Spleen (tissue), 7 donors: Measurements from ENCODE around the gene CEACAM5.

ENCODE experiments used
- POLR2A ChIP-seq, 3 donors: fragments of 450-650 bp; IDR thresholded peaks; one replicate each; pipeline ENCODE4 v1.5.1; 2017; ENCODE audit warnings: antibody characterized with exemption in 3 of 3, mild to moderate bottlenecking in 1 of 3
- POLR2AphosphoS5 ChIP-seq, 3 donors: sonication (generic); formaldehyde crosslinking; IDR thresholded peaks; one replicate each; pipeline ENCODE4 v1.5.1; 2017; ENCODE audit warnings: antibody characterized with exemption in 3 of 3
- TF ChIP-seq, protein P1 (sequence below), 11 experiments: fragments of 200-600 bp in 7 of 11; fragments of 450-650 bp in 4 of 11; sonication (generic) in 4 of 11; IDR thresholded peaks in 8 of 11; conservative IDR thresholded peaks in 3 of 11; 1 replicate in 7 of 11; 2 replicates in 4 of 11; pipeline versions ENCODE4 v1.4.0 to v1.8.0; 2016 to 2021; ENCODE audit warnings: antibody characterized with exemption in 11 of 11, inconsistent platforms in 4 of 11, mild to moderate bottlenecking in 1 of 11
- donor health status: DM: no; HTN: no; CAD: no; lungs with moderate emphysema.
- donor health status: DM: no; HTN: no; CAD: no.
- donor health status: DM: no; HTN: no; CAD: no.

DNA sequence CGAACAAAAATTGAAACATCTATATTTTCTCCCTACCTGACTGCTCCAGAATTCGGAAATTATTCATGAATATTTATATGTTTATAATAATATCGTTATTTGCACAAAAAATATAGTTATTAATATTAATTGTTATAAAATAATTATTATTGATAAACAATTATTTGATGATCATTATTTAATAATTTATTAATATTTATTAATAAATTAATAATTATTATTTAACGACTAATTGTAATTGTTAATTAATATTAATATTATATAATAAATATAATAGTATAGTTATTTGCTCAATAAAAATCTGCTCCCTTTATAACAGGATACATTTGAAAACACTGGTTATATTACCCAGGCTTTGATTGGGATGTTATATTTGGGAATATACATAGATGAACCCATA is 61.2 kb downstream of the CEACAM5 start:
- no peak for TF ChIP-seq POLR2A (IDR thresholded peaks at IDR 0.05)
- TF ChIP-seq, protein P1, sequence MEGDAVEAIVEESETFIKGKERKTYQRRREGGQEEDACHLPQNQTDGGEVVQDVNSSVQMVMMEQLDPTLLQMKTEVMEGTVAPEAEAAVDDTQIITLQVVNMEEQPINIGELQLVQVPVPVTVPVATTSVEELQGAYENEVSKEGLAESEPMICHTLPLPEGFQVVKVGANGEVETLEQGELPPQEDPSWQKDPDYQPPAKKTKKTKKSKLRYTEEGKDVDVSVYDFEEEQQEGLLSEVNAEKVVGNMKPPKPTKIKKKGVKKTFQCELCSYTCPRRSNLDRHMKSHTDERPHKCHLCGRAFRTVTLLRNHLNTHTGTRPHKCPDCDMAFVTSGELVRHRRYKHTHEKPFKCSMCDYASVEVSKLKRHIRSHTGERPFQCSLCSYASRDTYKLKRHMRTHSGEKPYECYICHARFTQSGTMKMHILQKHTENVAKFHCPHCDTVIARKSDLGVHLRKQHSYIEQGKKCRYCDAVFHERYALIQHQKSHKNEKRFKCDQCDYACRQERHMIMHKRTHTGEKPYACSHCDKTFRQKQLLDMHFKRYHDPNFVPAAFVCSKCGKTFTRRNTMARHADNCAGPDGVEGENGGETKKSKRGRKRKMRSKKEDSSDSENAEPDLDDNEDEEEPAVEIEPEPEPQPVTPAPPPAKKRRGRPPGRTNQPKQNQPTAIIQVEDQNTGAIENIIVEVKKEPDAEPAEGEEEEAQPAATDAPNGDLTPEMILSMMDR (IDR thresholded peaks at IDR 0.05 in 8 of 11, conservative IDR thresholded peaks at IDR 0.05 in 3 of 11) = no peak
- no peak for TF ChIP-seq POLR2AphosphoS5 (IDR thresholded peaks at IDR 0.05)
